ENCODE measurements around the gene CDCA3. TPM values are rescaled to one million over a fixed set of nuclear protein-coding genes. Genes with fewer than 3 reads are reported as not detected.

CDCA3 gene
- total and polyA plus RNA-seq, 2 of the 13 experiments (the other 11 are each of a cell fraction or from before 2014, with no cell fraction given): 32.7 to 56.5 TPM

DNA sequence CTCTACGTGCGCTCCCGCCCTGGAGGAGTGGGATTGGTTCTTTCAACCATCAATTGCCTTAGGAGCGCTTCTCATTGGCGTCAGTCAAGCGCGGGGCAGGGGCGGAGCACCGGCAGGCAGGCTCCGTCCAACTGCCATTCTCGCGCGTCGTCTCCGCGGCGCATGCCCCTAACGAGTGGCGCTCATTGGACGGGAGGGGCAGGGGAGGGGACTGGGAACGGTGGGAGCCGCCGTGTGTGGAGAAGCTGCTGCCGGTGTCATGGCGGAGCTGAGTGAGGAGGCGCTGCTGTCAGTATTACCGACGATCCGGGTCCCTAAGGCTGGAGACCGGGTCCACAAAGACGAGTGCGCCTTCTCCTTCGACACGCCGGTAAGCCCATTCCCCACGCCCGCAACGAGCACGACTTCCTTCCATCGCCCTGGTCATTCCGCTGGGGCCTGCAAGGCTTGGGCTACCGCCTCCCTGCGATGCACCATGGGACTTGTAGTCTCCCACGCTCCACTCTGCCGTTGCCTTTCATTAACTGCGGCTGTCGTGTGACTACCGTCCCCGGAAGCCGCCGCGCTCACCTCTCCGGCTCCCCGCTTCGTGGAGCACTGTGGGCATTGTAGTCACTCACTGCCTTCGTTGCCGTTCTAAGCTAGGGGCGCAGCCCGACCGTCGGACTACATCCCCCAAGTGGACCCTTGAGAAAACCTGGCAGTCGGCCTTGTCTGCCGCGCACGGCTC lies 1.0 kb upstream of the CDCA3 start, which contains the start of gene USP5 (continued):
- peak; percentile 46 for TF ChIP-seq ZSCAN25 (CRISPR knock-in tag; IDR thresholded peaks at IDR 0.05)
- TF ChIP-seq KLF13 (CRISPR knock-in tag; IDR thresholded peaks at IDR 0.05): no peak
- TF ChIP-seq, protein P1, sequence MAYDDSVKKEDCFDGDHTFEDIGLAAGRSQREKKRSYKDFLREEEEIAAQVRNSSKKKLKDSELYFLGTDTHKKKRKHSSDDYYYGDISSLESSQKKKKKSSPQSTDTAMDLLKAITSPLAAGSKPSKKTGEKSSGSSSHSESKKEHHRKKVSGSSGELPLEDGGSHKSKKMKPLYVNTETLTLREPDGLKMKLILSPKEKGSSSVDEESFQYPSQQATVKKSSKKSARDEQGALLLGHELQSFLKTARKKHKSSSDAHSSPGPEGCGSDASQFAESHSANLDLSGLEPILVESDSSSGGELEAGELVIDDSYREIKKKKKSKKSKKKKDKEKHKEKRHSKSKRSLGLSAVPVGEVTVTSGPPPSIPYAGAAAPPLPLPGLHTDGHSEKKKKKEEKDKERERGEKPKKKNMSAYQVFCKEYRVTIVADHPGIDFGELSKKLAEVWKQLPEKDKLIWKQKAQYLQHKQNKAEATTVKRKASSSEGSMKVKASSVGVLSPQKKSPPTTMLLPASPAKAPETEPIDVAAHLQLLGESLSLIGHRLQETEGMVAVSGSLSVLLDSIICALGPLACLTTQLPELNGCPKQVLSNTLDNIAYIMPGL (CRISPR knock-in tag; IDR thresholded peaks at IDR 0.05; ENCODE audit: borderline replicate concordance in 1 of 2, low read depth in 1 of 2): peak; percentile 14 to 25; a peak in 1 of 4 replicates
- no peak for TF ChIP-seq KDM3A (CRISPR knock-in tag; IDR thresholded peaks at IDR 0.05; ENCODE audit: low read depth)
- no peak for TF ChIP-seq PTBP1 (IDR thresholded peaks at IDR 0.05; ENCODE audit: low read depth, low read length, poor library complexity, severe bottlenecking)
- TF ChIP-seq, protein P2, sequence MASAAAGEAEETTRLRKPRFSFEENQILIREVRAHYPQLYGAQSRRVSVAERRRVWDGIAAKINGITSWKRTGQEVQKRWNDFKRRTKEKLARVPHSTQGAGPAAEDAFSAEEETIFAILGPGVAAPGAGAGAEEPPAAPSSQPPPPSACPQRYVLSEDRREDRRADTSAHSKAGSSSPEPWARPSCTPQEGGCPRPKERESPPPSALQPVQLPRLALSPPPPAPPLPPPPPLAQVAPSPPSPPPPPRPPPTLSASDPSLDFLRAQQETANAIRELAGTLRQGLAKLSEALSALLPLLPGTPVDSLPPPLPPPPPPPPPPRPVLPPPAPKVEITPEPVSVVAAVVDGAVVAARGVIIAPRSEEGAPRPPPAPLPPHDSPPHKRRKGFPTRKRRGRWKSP (CRISPR knock-in tag; IDR thresholded peaks at IDR 0.05): peak; percentile 80
- TF ChIP-seq NR2C2 (CRISPR knock-in tag; IDR thresholded peaks at IDR 0.05; ENCODE audit: borderline replicate concordance): peak; percentile 98
- TF ChIP-seq BCL6 (CRISPR knock-in tag; IDR thresholded peaks at IDR 0.05): no peak
- peak; percentile 40; the same call in 1 of the 2 replicates for TF ChIP-seq MEIS1 (CRISPR knock-in tag; IDR thresholded peaks at IDR 0.05; ENCODE audit: borderline replicate concordance)
- TF ChIP-seq, protein P3, sequence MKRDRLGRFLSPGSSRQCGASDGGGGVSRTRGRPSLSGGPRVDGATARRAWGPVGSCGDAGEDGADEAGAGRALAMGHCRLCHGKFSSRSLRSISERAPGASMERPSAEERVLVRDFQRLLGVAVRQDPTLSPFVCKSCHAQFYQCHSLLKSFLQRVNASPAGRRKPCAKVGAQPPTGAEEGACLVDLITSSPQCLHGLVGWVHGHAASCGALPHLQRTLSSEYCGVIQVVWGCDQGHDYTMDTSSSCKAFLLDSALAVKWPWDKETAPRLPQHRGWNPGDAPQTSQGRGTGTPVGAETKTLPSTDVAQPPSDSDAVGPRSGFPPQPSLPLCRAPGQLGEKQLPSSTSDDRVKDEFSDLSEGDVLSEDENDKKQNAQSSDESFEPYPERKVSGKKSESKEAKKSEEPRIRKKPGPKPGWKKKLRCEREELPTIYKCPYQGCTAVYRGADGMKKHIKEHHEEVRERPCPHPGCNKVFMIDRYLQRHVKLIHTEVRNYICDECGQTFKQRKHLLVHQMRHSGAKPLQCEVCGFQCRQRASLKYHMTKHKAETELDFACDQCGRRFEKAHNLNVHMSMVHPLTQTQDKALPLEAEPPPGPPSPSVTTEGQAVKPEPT (CRISPR knock-in tag; IDR thresholded peaks at IDR 0.05; ENCODE audit: low read depth): no peak
- peak; percentile 98 for TF ChIP-seq GABPB1 (CRISPR knock-in tag; IDR thresholded peaks at IDR 0.05)
- TF ChIP-seq, protein P4, sequence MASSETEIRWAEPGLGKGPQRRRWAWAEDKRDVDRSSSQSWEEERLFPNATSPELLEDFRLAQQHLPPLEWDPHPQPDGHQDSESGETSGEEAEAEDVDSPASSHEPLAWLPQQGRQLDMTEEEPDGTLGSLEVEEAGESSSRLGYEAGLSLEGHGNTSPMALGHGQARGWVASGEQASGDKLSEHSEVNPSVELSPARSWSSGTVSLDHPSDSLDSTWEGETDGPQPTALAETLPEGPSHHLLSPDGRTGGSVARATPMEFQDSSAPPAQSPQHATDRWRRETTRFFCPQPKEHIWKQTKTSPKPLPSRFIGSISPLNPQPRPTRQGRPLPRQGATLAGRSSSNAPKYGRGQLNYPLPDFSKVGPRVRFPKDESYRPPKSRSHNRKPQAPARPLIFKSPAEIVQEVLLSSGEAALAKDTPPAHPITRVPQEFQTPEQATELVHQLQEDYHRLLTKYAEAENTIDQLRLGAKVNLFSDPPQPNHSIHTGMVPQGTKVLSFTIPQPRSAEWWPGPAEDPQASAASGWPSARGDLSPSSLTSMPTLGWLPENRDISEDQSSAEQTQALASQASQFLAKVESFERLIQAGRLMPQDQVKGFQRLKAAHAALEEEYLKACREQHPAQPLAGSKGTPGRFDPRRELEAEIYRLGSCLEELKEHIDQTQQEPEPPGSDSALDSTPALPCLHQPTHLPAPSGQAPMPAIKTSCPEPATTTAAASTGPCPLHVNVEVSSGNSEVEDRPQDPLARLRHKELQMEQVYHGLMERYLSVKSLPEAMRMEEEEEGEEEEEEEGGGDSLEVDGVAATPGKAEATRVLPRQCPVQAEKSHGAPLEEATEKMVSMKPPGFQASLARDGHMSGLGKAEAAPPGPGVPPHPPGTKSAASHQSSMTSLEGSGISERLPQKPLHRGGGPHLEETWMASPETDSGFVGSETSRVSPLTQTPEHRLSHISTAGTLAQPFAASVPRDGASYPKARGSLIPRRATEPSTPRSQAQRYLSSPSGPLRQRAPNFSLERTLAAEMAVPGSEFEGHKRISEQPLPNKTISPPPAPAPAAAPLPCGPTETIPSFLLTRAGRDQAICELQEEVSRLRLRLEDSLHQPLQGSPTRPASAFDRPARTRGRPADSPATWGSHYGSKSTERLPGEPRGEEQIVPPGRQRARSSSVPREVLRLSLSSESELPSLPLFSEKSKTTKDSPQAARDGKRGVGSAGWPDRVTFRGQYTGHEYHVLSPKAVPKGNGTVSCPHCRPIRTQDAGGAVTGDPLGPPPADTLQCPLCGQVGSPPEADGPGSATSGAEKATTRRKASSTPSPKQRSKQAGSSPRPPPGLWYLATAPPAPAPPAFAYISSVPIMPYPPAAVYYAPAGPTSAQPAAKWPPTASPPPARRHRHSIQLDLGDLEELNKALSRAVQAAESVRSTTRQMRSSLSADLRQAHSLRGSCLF (CRISPR knock-in tag; IDR thresholded peaks at IDR 0.05; ENCODE audit: borderline replicate concordance): no peak
- peak; percentile 91 for TF ChIP-seq SP2 (CRISPR knock-in tag; IDR thresholded peaks at IDR 0.05)
- TF ChIP-seq ZNF121 (CRISPR knock-in tag; IDR thresholded peaks at IDR 0.05): no peak
- peak; percentile 62 for TF ChIP-seq SALL1 (CRISPR knock-in tag; IDR thresholded peaks at IDR 0.05)
- no peak for TF ChIP-seq RBAK (CRISPR knock-in tag; IDR thresholded peaks at IDR 0.05)
- no peak for TF ChIP-seq GFI1 (CRISPR knock-in tag; IDR thresholded peaks at IDR 0.05; ENCODE audit: borderline replicate concordance)

Data from HepG2 (cell line).